ENCODE measurements around the gene SDHB.

SDHB gene

DNA sequence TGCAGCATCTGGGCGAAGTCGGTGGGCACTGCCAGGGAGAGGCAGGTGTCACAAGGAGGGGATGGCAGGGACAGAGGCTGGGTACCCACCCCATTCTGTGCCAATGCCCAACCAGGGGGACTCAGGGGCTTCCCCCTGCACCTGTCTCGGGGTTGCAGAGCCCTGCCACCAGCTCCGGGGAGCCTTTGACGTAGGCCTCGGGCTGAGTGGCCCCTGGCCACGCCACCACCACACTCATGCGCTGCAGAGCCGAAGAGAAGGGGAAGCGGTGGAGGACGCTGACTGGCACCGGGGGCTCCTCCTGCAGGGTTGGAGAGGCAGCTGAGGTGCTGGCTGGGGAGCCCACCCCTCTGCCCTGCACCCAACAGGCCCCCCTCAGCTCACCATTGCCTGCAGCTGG is 61.7 kb downstream of the SDHB start:
- H3K4me3 ChIP-seq (ENCODE audit: low read depth, low read length): no peak overlapping the region

GRCh38 chr1:16991571-16991970 is 62.3 kb downstream of the SDHB start:
- no peak for TF ChIP-seq CTCF (IDR thresholded peaks at IDR 0.05; ENCODE audit: control insufficient read depth, extremely low read depth, insufficient read depth)
- DNase-seq (ENCODE audit: low read depth): no peak
- no peak overlapping the region for H3K4me3 ChIP-seq (ENCODE audit: low read depth, low read length)

More for the DNA sequence above, 61.7 kb downstream of the SDHB start:
- TF ChIP-seq CTCF (IDR thresholded peaks at IDR 0.05; ENCODE audit: control insufficient read depth, extremely low read depth, insufficient read depth): no peak
- DNase-seq (ENCODE audit: low read depth): no peak

GRCh38 chr1:16989676-16990391 is 64.0 kb downstream of the SDHB start:
- no peak overlapping the region for H3K4me3 ChIP-seq (ENCODE audit: low read depth, low read length)
- no peak for TF ChIP-seq CTCF (IDR thresholded peaks at IDR 0.05; ENCODE audit: control insufficient read depth, extremely low read depth, insufficient read depth)

DNA sequence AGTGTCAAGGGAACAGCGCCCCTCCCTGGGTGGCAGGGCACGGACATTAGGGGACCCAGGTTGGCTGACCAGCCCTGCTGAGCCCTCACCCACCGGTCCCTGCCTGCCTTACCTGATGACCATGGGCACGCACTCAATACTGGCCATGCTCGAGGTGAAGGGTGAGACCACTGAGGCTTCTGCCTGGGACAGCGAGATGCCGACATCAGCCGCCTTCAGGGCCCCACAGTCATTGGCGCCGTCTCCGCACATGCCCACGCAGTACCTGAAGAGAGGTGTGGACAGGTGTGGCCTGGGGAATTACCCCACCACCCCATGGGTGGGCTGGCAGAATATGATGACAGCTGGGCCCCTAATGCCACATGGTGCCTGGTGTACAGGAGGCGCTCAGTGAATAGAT is 65.6 kb downstream of the SDHB start:
- no peak for DNase-seq (ENCODE audit: low read depth)
- H3K4me3 ChIP-seq (ENCODE audit: low read depth, low read length): no peak overlapping the region
- no peak for TF ChIP-seq CTCF (IDR thresholded peaks at IDR 0.05; ENCODE audit: control insufficient read depth, extremely low read depth, insufficient read depth)

More at GRCh38 chr1:16989676-16990391, 64.0 kb downstream of the SDHB start:
- DNase-seq (ENCODE audit: low read depth): no peak

- no peak overlapping the region for H3K4me3 ChIP-seq (ENCODE audit: low read depth, low read length)
- TF ChIP-seq CTCF (IDR thresholded peaks at IDR 0.05; ENCODE audit: control insufficient read depth, extremely low read depth, insufficient read depth): peak; percentile 27
- no peak for DNase-seq (ENCODE audit: low read depth)
Measured at GRCh38 chr1:16986962-16987361, 66.9 kb downstream of the SDHB start.

DNA sequence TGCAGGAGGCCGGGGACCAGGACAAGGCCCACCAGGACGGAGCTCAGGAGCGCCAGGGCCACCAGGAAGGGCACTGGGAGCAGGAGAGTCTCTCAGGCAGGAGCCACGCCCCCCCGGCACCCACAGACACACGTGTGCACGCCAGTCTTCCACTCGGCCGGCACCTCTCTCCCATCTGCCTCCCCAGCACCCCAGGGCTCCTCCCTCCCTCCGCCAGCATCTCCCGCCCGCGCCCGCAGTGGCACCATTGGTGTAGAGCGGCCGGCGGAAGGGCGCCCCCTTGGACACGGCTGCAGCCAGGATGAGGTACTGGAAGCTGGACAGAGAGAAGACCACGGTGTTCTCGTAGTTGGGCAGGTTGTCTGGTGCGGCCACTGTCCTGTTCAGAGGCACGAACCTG is 67.3 kb downstream of the SDHB start:
- TF ChIP-seq CTCF (IDR thresholded peaks at IDR 0.05; ENCODE audit: control insufficient read depth, extremely low read depth, insufficient read depth): no peak
- no peak for DNase-seq (ENCODE audit: low read depth)
- no peak overlapping the region for H3K4me3 ChIP-seq (ENCODE audit: low read depth, low read length)

- no peak for TF ChIP-seq CTCF (IDR thresholded peaks at IDR 0.05; ENCODE audit: control insufficient read depth, extremely low read depth, insufficient read depth)
- DNase-seq (ENCODE audit: low read depth): no peak
Measured at GRCh38 chr1:16986113-16986512, 67.7 kb downstream of the SDHB start.

More at GRCh38 chr1:16986113-16986512, 67.7 kb downstream of the SDHB start:
- no peak overlapping the region for H3K4me3 ChIP-seq (ENCODE audit: low read depth, low read length)
